HAP-1 (cell line): ENCODE data around the gene TBC1D10B.

Experiments
- DNase-seq, 2 experiments: peaks; one replicate each; pipeline ENCODE4 v3.0.0-alpha.2; 2016 to 2020; ENCODE audit warnings: low spot score in 2 of 2
- H3K27me3 ChIP-seq: fragments of 250-450 bp; sonication (Bioruptor Pico); 2 replicates; pipeline ENCODE4 v1.5.1; 2020; ENCODE audit warnings: low read depth, mild to moderate bottlenecking, moderate library complexity
- H3K36me3 ChIP-seq: fragments of 250-450 bp; sonication (Bioruptor Pico); replicated peaks from 2 replicates; pipeline ENCODE4 v1.5.1; 2020; ENCODE audit warnings: mild to moderate bottlenecking
- H3K4me1 ChIP-seq: fragments of 250-450 bp; sonication (Bioruptor Pico); 2 replicates; pipeline ENCODE4 v1.5.1; 2020; ENCODE audit warnings: mild to moderate bottlenecking
- H3K4me3 ChIP-seq: fragments of 250-450 bp; sonication (Bioruptor Pico); 2 replicates; pipeline ENCODE4 v1.5.1; 2020; ENCODE audit warnings: mild to moderate bottlenecking, moderate library complexity
- H3K9me3 ChIP-seq: fragments of 250-450 bp; sonication (Bioruptor Pico); 2 replicates; pipeline ENCODE4 v1.5.1; 2020; ENCODE audit warnings: mild to moderate bottlenecking, moderate library complexity
- in situ Hi-C: fragments of 300-500 bp; cut with MboI; formaldehyde crosslinking; loops from 3 replicates; pipeline ENCODE4 v1.14.3; 2020; ENCODE audit warnings: low sequenced_read_pairs, inconsistent platforms, mixed read lengths

TBC1D10B gene

GRCh38 chr16:30383521-30383920 lies 13.2 kb upstream of the TBC1D10B start:
- no peak for DNase-seq
- no peaks in the 10 kb centered on the region for H3K27me3 ChIP-seq
- no peak overlapping the region for H3K4me3 ChIP-seq
- in situ Hi-C loops, result loop anchor here (25.0 kb wide), 2 partner anchors 296 to 529 kb away; partner anchors contain the start of genes FBXL19, PPP4C, TBX6 and YPEL3
- H3K36me3 ChIP-seq, result no peaks in the 10 kb centered on the region
- peaks cover 3% of the 10 kb centered on the region; the same call in 1 of the 2 replicates for H3K4me1 ChIP-seq
- H3K9me3 ChIP-seq, result no peaks in the 10 kb centered on the region

- in situ Hi-C loops, result loop anchor here (25.0 kb wide), 2 partner anchors 295 to 530 kb away; partner anchors contain the start of genes FBXL19, PPP4C, TBX6 and YPEL3
- H3K27me3 ChIP-seq, result no peaks in the 10 kb centered on the region
- no peak for DNase-seq
- H3K36me3 ChIP-seq, result no peaks in the 10 kb centered on the region
- peaks cover 7% of the 10 kb centered on the region for H3K4me1 ChIP-seq
- H3K4me3 ChIP-seq, result no peak within 1 kb of the TSS
- H3K9me3 ChIP-seq, result no peaks in the 10 kb centered on the region
These were observed 12.0 kb upstream of the TBC1D10B start, which contains the start of gene SEPTIN1 for GRCh38 chr16:30382111-30382881. Gene SEPTIN1 (minus strand): TSS chr16:30382561. CDS start chr16:30382542, 19 bp downstream.

DNA sequence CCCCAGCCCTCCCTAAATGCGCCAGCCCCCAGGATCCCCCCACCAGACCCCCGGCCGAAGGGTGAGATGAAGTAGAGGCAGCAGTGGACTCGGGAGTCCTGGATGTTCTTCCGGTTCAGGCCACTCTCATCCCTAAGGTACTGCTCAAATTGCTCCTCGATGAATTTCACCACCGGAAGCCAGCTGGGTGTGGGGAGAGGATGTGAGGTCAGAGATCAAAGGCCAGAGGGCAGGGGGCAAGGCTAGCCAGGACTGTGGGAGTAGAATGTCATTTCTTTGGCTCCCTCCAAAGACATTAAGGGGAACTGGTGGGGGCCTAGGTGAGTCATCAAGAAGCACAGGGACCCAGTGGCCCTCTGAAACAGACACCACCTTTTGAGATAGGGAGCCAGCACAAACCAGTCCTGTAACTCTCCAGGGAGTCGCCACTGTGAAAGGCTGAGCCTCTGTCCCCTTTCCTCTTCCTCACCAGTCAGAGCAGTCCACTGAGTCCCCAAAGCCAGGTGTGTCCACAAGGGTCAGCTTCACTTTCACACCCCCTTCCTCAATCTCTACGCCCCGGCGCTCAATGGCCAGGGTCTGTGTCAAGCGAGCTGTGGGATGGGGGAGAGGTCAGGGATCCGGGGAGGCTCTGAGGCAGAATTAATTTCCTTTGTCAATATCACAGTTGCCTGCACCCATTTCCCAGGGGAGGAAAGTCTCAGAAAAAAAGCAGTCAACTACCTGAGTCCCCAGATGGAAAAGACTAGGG lies 11.2 kb upstream of the TBC1D10B start:
- DNase-seq, result no peak
- in situ Hi-C loops, result loop anchor here (25.0 kb wide), 2 partner anchors 294 to 531 kb away; partner anchors contain the start of genes FBXL19, PPP4C, TBX6 and YPEL3
- H3K4me3 ChIP-seq, result no peak overlapping the region
- no peaks in the 10 kb centered on the region for H3K27me3 ChIP-seq
- H3K9me3 ChIP-seq, result no peaks in the 10 kb centered on the region
- peaks cover 10% of the 10 kb centered on the region for H3K4me1 ChIP-seq
- H3K36me3 ChIP-seq, result no peaks in the 10 kb centered on the region

DNA sequence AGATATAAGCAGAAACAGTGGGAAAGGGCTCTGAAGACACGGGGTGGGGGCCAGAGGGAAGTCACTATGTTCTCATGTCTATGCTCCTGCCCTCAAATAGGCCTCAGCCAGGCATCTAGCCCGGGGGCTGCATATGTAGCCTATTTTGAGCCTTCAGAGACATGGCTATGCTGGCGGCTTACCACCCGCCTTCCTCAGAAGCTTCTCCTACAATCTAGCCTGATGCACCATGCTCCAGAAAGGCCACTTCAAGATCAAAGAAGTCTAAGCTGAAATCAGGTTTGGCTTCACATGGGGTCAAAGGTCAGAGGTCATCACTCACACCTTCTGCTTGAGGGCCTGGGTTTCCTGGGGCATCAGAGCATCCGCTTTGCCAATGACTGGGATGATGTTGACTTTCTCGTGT lies 10.5 kb upstream of the TBC1D10B start:
- DNase-seq, result no peak
- no peaks in the 10 kb centered on the region for H3K36me3 ChIP-seq
- in situ Hi-C loops, result loop anchor here (25.0 kb wide), 2 partner anchors 294 to 531 kb away; partner anchors contain the start of genes FBXL19, PPP4C, TBX6 and YPEL3
- H3K27me3 ChIP-seq, result no peaks in the 10 kb centered on the region
- H3K9me3 ChIP-seq, result no peaks in the 10 kb centered on the region
- no peak overlapping the region for H3K4me3 ChIP-seq
- peaks cover 10% of the 10 kb centered on the region for H3K4me1 ChIP-seq

- in situ Hi-C loops, result loop anchor here (25.0 kb wide), 2 partner anchors 293 to 532 kb away; partner anchors contain the start of genes FBXL19, PPP4C, TBX6 and YPEL3
- Histone ChIP-seq H3K27me3 (no peaks in the 10 kb centered on the region), H3K36me3 (no peaks in the 10 kb centered on the region), H3K4me3 (no peak overlapping the region), H3K4me1 (peaks cover 10% of the 10 kb centered on the region), H3K9me3 (no peaks in the 10 kb centered on the region)
- DNase-seq, result no peak
These were observed 9.9 kb upstream of the TBC1D10B start for GRCh38 chr16:30380072-30380802.

DNA sequence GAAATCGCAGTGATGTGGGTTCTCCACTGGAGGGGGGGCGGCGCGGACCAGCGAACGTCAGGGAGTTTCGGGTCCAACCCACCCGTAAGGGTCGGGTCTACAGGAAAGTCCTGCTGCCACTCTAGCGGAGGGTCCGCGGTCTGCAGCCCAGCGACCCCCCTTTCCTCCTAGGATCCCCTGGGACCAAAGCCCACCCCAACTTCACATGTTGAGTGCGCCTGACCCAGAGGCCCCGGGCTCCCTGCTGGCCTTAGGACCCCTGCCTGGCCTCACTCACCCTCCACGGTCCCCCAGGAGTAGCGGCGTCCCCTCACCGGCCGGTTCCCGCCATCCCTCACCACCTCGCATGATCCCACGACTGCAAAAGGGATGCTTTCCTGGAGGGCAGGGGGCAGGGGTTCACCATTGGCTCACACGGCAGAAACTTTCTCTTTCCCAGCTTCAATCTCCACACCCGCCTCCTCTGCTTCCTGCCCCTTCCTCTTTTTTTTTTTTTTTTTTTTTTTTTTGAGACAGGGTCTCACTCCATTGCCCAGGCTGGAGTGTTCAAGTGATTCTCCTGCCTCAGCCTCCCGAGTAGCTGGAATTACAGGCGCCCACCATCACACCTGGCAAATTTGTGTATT lies 9.0 kb upstream of the TBC1D10B start:
- in situ Hi-C loops, result loop anchor here (25.0 kb wide), 2 partner anchors 292 to 533 kb away; partner anchors contain the start of genes FBXL19, PPP4C, TBX6 and YPEL3

GRCh38 chr16:30378236-30379157 lies 8.2 kb upstream of the TBC1D10B start:
- peak overlapping the region; percentile 54 for H3K4me3 ChIP-seq
- peak; percentile 94 to 99 for DNase-seq
- H3K4me1 ChIP-seq, result peaks cover 10% of the 10 kb centered on the region
- in situ Hi-C loops, result loop anchor here (25.0 kb wide), 2 partner anchors 291 to 534 kb away; partner anchors contain the start of genes FBXL19, PPP4C, TBX6 and YPEL3
- no peaks in the 10 kb centered on the region for H3K9me3 ChIP-seq
- no peaks in the 10 kb centered on the region for H3K36me3 ChIP-seq
- no peaks in the 10 kb centered on the region for H3K27me3 ChIP-seq

More for the DNA sequence above, 9.0 kb upstream of the TBC1D10B start:
- no peaks in the 10 kb centered on the region for H3K9me3 ChIP-seq
- peak overlapping the region; percentile 54 for H3K4me3 ChIP-seq
- no peaks in the 10 kb centered on the region for H3K36me3 ChIP-seq
- peaks cover 10% of the 10 kb centered on the region for H3K4me1 ChIP-seq
- H3K27me3 ChIP-seq, result no peaks in the 10 kb centered on the region
- no peak for DNase-seq

- Histone ChIP-seq H3K4me3 (peak overlapping the region; percentile 54), H3K27me3 (no peaks in the 10 kb centered on the region), H3K36me3 (no peaks in the 10 kb centered on the region), H3K4me1 (peaks cover 10% of the 10 kb centered on the region), H3K9me3 (no peaks in the 10 kb centered on the region)
- in situ Hi-C loops, result loop anchor here (25.0 kb wide), 2 partner anchors 291 to 534 kb away; partner anchors contain the start of genes FBXL19, PPP4C, TBX6 and YPEL3
- DNase-seq, result peak; percentile 90 to 96
These were observed 7.5 kb upstream of the TBC1D10B start for GRCh38 chr16:30377812-30378235.

- no peaks in the 10 kb centered on the region for H3K36me3 ChIP-seq
- in situ Hi-C loops, result loop anchor here (25.0 kb wide), 2 partner anchors 290 to 535 kb away; partner anchors contain the start of genes FBXL19, PPP4C, TBX6 and YPEL3
- no peak for DNase-seq
- peaks cover 10% of the 10 kb centered on the region for H3K4me1 ChIP-seq
- H3K4me3 ChIP-seq, result peak overlapping the region; percentile 54
- no peaks in the 10 kb centered on the region for H3K27me3 ChIP-seq
- H3K9me3 ChIP-seq, result no peaks in the 10 kb centered on the region
These were observed 6.9 kb upstream of the TBC1D10B start for GRCh38 chr16:30377050-30377811.

DNA sequence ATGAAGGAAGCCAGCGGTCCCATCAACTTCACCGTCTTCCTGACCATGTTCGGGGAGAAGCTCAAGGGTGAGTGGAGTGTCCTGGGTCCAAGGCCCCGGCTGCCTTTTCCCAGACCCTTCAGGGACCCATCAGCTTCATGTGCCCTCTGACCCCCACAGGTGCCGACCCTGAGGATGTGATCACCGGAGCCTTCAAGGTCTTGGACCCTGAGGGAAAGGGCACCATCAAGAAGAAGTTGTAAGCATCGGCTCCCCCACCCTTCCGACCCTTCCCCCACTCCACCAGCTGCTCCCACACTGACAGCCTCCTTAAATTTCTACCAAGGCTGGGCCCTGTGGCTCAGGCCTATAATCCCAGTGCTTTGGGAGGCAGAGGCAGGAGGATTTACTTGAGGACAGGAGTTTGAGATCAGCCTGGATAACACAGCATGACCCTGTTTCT lies 6.2 kb upstream of the TBC1D10B start:
- Histone ChIP-seq H3K36me3 (no peaks in the 10 kb centered on the region), H3K4me1 (peaks cover 11% of the 10 kb centered on the region), H3K27me3 (no peaks in the 10 kb centered on the region), H3K4me3 (no peak overlapping the region), H3K9me3 (no peaks in the 10 kb centered on the region)
- in situ Hi-C loops, result loop anchor here (25.0 kb wide), 2 partner anchors 289 to 536 kb away; partner anchors contain the start of genes FBXL19, PPP4C, TBX6 and YPEL3
- no peak for DNase-seq

GRCh38 chr16:30375864-30376263 lies 5.6 kb upstream of the TBC1D10B start:
- no peak overlapping the region for H3K4me3 ChIP-seq
- in situ Hi-C loops, result loop anchor here (25.0 kb wide), 2 partner anchors 289 to 536 kb away; partner anchors contain the start of genes FBXL19, PPP4C, TBX6 and YPEL3

More at GRCh38 chr16:30375864-30376263, 5.6 kb upstream of the TBC1D10B start:
- H3K36me3 ChIP-seq, result no peaks in the 10 kb centered on the region
- no peaks in the 10 kb centered on the region for H3K9me3 ChIP-seq
- DNase-seq, result no peak
- H3K4me1 ChIP-seq, result peaks cover 15% of the 10 kb centered on the region
- H3K27me3 ChIP-seq, result no peaks in the 10 kb centered on the region
